PFSK-1 (cell line): ENCODE measurements around the gene TNFSF15.

Experiments used
- FOXP2 ChIP-seq: optimal IDR thresholded peaks from 2 replicates; pipeline ENCODE3; 2011; ENCODE audit warnings: borderline replicate concordance, control low read depth, inconsistent platforms; ENCODE audit not compliant: insufficient read depth; ENCODE audit errors: extremely low read length, extremely low read depth
- POLR2AphosphoS5 ChIP-seq: IDR thresholded peaks from 2 replicates; pipeline ENCODE4 v1.6.1; 2012; ENCODE audit warnings: low read depth, mild to moderate bottlenecking, control low read depth, low read length, moderate library complexity
- SIN3A ChIP-seq: IDR thresholded peaks from 2 replicates; pipeline ENCODE4 v1.6.1; 2012; ENCODE audit warnings: mild to moderate bottlenecking, low read length, moderate library complexity, borderline replicate concordance; ENCODE audit not compliant: insufficient read depth
- TAF1 ChIP-seq: IDR thresholded peaks from 2 replicates; pipeline ENCODE4 v1.6.1; 2012; ENCODE audit warnings: low read length, control low read depth, borderline replicate concordance; ENCODE audit not compliant: insufficient read depth
- TF ChIP-seq, protein P1 (sequence below), 2 experiments: IDR thresholded peaks; 2 replicates each; pipeline versions ENCODE4 v1.6.1 to v1.8.0; 2011 to 2012; ENCODE audit warnings: low read depth in 2 of 2, low read length in 2 of 2, control low read depth in 1 of 2, inconsistent platforms in 1 of 2, mild to moderate bottlenecking in 1 of 2, moderate library complexity in 1 of 2; ENCODE audit not compliant: insufficient read depth in 1 of 2

GRCh38 chr9:114776683-114777399 lies 29.0 kb downstream of the TNFSF15 start:
- TF ChIP-seq SIN3A, result no peak
- no peak for TF ChIP-seq POLR2AphosphoS5
- TF ChIP-seq, protein P1, sequence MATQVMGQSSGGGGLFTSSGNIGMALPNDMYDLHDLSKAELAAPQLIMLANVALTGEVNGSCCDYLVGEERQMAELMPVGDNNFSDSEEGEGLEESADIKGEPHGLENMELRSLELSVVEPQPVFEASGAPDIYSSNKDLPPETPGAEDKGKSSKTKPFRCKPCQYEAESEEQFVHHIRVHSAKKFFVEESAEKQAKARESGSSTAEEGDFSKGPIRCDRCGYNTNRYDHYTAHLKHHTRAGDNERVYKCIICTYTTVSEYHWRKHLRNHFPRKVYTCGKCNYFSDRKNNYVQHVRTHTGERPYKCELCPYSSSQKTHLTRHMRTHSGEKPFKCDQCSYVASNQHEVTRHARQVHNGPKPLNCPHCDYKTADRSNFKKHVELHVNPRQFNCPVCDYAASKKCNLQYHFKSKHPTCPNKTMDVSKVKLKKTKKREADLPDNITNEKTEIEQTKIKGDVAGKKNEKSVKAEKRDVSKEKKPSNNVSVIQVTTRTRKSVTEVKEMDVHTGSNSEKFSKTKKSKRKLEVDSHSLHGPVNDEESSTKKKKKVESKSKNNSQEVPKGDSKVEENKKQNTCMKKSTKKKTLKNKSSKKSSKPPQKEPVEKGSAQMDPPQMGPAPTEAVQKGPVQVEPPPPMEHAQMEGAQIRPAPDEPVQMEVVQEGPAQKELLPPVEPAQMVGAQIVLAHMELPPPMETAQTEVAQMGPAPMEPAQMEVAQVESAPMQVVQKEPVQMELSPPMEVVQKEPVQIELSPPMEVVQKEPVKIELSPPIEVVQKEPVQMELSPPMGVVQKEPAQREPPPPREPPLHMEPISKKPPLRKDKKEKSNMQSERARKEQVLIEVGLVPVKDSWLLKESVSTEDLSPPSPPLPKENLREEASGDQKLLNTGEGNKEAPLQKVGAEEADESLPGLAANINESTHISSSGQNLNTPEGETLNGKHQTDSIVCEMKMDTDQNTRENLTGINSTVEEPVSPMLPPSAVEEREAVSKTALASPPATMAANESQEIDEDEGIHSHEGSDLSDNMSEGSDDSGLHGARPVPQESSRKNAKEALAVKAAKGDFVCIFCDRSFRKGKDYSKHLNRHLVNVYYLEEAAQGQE (IDR thresholded peaks at IDR 0.05; ENCODE audit: insufficient read depth in 1 of 2, low read depth in 2 of 2, low read length in 2 of 2), result no peak
- TF ChIP-seq TAF1, result no peak
- no peak for TF ChIP-seq FOXP2
